ENCODE measurements around the gene PPP3R2. TPM values are rescaled to one million over a fixed set of nuclear protein-coding genes. Genes with fewer than 3 reads are reported as not detected.

PPP3R2 gene
- total and polyA plus RNA-seq, 4 donors, result not detected

- TF ChIP-seq, protein P1, sequence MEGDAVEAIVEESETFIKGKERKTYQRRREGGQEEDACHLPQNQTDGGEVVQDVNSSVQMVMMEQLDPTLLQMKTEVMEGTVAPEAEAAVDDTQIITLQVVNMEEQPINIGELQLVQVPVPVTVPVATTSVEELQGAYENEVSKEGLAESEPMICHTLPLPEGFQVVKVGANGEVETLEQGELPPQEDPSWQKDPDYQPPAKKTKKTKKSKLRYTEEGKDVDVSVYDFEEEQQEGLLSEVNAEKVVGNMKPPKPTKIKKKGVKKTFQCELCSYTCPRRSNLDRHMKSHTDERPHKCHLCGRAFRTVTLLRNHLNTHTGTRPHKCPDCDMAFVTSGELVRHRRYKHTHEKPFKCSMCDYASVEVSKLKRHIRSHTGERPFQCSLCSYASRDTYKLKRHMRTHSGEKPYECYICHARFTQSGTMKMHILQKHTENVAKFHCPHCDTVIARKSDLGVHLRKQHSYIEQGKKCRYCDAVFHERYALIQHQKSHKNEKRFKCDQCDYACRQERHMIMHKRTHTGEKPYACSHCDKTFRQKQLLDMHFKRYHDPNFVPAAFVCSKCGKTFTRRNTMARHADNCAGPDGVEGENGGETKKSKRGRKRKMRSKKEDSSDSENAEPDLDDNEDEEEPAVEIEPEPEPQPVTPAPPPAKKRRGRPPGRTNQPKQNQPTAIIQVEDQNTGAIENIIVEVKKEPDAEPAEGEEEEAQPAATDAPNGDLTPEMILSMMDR (IDR thresholded peaks at IDR 0.05; ENCODE audit: control extremely low read depth, extremely low read depth), result no peak
These were observed 37.1 kb upstream of the PPP3R2 start for GRCh38 chr9:101631892-101632291.

DNA sequence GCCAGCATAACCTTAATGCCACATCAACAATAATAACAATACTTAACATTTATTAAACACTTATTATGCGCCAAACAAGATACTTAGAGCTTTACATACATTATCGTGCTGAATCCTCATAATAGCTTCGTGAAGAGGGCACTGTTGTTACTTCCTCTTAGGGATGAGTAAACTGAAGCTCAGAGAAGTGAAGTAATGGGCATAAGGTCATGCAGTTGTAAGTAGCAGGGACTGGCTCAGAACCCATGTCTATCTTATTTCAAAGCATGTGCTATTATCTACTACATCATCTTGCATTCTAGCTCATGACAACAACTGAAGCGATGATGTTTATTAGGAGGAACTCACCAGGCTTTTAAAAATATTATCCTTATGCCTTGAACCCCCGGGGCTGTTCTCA is 34.9 kb upstream of the PPP3R2 start:
- no peaks in the 10 kb centered on the region for H3K9me3 ChIP-seq (ENCODE audit: control insufficient read depth in 4 of 4, insufficient read depth in 3 of 4, low read length in 3 of 4)
- WGBS, 2 donors, result 69 to 77% methylated on average over 5 of the region's 5 CpGs
- no peaks in the 10 kb centered on the region for H3K4me1 ChIP-seq (ENCODE audit: control insufficient read depth in 5 of 5, insufficient read depth in 5 of 5, low read length in 5 of 5)
- DNase-seq, result no peak
- H3K27ac ChIP-seq (ENCODE audit: low read depth in 1 of 2, low read length in 1 of 2), result no peak overlapping the region
- no peak overlapping the region for H3K4me3 ChIP-seq
- no peaks in the 10 kb centered on the region for H3K27me3 ChIP-seq (ENCODE audit: control insufficient read depth in 3 of 3, insufficient read depth in 3 of 3, low read length in 2 of 3)
- no peak overlapping the region for H3K9ac ChIP-seq (ENCODE audit: insufficient read depth in 1 of 2, low read length in 2 of 2)
- TF ChIP-seq, protein P1 (IDR thresholded peaks at IDR 0.05; ENCODE audit: control extremely low read depth, extremely low read depth), result no peak
- no peak for ATAC-seq (ENCODE audit: insufficient read depth, low FRiP score)
- H3K36me3 ChIP-seq (ENCODE audit: control insufficient read depth in 4 of 4, insufficient read depth in 4 of 4, low read length in 4 of 4), result no peaks in the 10 kb centered on the region

More at GRCh38 chr9:101631892-101632291, 37.1 kb upstream of the PPP3R2 start:
- no peak overlapping the region for H3K4me3 ChIP-seq
- ATAC-seq (ENCODE audit: insufficient read depth, low FRiP score), result no peak
- no peaks in the 10 kb centered on the region for H3K4me1 ChIP-seq (ENCODE audit: control insufficient read depth in 5 of 5, insufficient read depth in 5 of 5, low read length in 5 of 5)
- H3K27me3 ChIP-seq (ENCODE audit: control insufficient read depth in 3 of 3, insufficient read depth in 3 of 3, low read length in 2 of 3), result no peaks in the 10 kb centered on the region
- no peaks in the 10 kb centered on the region for H3K36me3 ChIP-seq (ENCODE audit: control insufficient read depth in 4 of 4, insufficient read depth in 4 of 4, low read length in 4 of 4)
- no peak overlapping the region for H3K9ac ChIP-seq (ENCODE audit: insufficient read depth in 1 of 2, low read length in 2 of 2)
- DNase-seq, result no peak
- WGBS, 2 donors, result 40 to 62% methylated on average over 2 of the region's 2 CpGs
- no peak overlapping the region for H3K27ac ChIP-seq (ENCODE audit: low read depth in 1 of 2, low read length in 1 of 2)
- H3K9me3 ChIP-seq (ENCODE audit: control insufficient read depth in 4 of 4, insufficient read depth in 3 of 4, low read length in 3 of 4), result no peaks in the 10 kb centered on the region

DNA sequence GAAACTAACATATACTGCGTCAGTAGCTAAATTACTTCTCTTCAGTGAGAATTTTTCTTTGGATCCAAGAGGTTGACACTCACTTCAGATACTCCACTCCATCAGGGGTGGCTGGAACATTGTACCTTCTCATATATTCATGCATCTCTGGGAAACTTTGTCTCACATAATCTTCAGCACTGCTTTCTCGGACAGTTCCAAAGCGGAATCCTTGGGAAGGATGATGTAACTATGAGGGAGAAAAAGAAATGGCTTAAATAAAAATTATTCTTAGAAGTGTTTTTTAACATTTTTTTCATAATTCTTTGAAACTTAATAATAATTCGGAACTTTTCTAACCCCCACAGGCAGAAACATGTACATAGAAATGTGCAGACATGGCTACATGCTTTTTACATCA is 33.4 kb upstream of the PPP3R2 start:
- H3K27me3 ChIP-seq (ENCODE audit: control insufficient read depth in 3 of 3, insufficient read depth in 3 of 3, low read length in 2 of 3), result no peaks in the 10 kb centered on the region
- H3K9me3 ChIP-seq (ENCODE audit: control insufficient read depth in 4 of 4, insufficient read depth in 3 of 4, low read length in 3 of 4), result no peaks in the 10 kb centered on the region
- TF ChIP-seq, protein P1 (IDR thresholded peaks at IDR 0.05; ENCODE audit: control extremely low read depth, extremely low read depth), result no peak
- H3K9ac ChIP-seq (ENCODE audit: insufficient read depth in 1 of 2, low read length in 2 of 2), result no peak overlapping the region
- H3K4me3 ChIP-seq, result no peak overlapping the region
- no peaks in the 10 kb centered on the region for H3K4me1 ChIP-seq (ENCODE audit: control insufficient read depth in 5 of 5, insufficient read depth in 5 of 5, low read length in 5 of 5)
- WGBS, 2 donors, result 76 to 85% methylated on average over 4 of the region's 4 CpGs
- H3K27ac ChIP-seq (ENCODE audit: low read depth in 1 of 2, low read length in 1 of 2), result no peak overlapping the region
- no peaks in the 10 kb centered on the region for H3K36me3 ChIP-seq (ENCODE audit: control insufficient read depth in 4 of 4, insufficient read depth in 4 of 4, low read length in 4 of 4)
- ATAC-seq (ENCODE audit: insufficient read depth, low FRiP score) (no peak), DNase-seq (peak in 2 of 3 donors; percentile 44 to 58)

DNA sequence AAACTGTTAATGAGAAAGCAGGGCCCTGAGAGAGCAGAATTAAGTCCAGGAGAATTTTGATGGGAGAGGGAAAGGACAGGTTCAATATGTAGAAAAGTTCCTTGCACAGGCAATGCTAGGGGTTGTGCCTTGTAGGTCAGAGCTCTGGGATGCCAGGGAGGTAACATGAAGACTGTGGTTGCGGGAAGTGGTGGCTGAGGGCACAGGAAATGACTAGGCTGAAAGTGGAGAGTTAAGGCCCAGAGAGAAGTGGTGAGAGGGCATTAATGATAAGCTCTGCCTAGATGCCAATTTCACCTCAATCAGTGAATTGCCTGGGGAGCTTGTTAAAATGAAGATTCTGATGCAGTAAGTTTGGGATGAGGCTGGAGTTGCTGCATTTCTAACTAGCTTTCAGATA is 31.5 kb upstream of the PPP3R2 start:
- H3K36me3 ChIP-seq (ENCODE audit: control insufficient read depth in 4 of 4, insufficient read depth in 4 of 4, low read length in 4 of 4), result no peaks in the 10 kb centered on the region
- H3K4me1 ChIP-seq (ENCODE audit: control insufficient read depth in 5 of 5, insufficient read depth in 5 of 5, low read length in 5 of 5), result no peaks in the 10 kb centered on the region
- no peak overlapping the region for H3K4me3 ChIP-seq
- H3K9ac ChIP-seq (ENCODE audit: insufficient read depth in 1 of 2, low read length in 2 of 2), result no peak overlapping the region
- no peak for ATAC-seq (ENCODE audit: insufficient read depth, low FRiP score)
- DNase-seq, result no peak
- WGBS, 2 donors, result 15 to 59% methylated on average over 1 of the region's 1 CpG
- no peaks in the 10 kb centered on the region for H3K9me3 ChIP-seq (ENCODE audit: control insufficient read depth in 4 of 4, insufficient read depth in 3 of 4, low read length in 3 of 4)
- TF ChIP-seq, protein P1 (IDR thresholded peaks at IDR 0.05; ENCODE audit: control extremely low read depth, extremely low read depth), result no peak
- no peak overlapping the region for H3K27ac ChIP-seq (ENCODE audit: low read depth in 1 of 2, low read length in 1 of 2)
- H3K27me3 ChIP-seq (ENCODE audit: control insufficient read depth in 3 of 3, insufficient read depth in 3 of 3, low read length in 2 of 3), result no peaks in the 10 kb centered on the region

Data from lung (tissue), 12 donors.